Thyroid gland (tissue), 4 donors: Measurements from ENCODE around the gene RYR3. TPM values are rescaled to one million over a fixed set of nuclear protein-coding genes. Genes with fewer than 3 reads are reported as not detected.

Experiments used
- DNase-seq, 2 donors: peaks; one replicate each; pipeline ENCODE4 v3.0.0-alpha.2; 2019
- H3K27ac ChIP-seq, 3 donors: fragments of 200-600 bp; sonication (generic); 1 replicate in 2 of 3; 2 replicates in 1 of 3; pipeline ENCODE4 v1.5.1; 2016 to 2019; ENCODE audit warnings: mild to moderate bottlenecking in 1 of 3, moderate library complexity in 1 of 3
- H3K27me3 ChIP-seq: fragments of 200-600 bp; sonication (generic); one replicate; pipeline ENCODE4 v1.5.1; 2019
- H3K36me3 ChIP-seq, 2 donors: fragments of 200-600 bp; sonication (generic); one replicate each; pipeline ENCODE4 v1.5.1; 2016 to 2019
- H3K4me1 ChIP-seq, 2 donors: fragments of 200-600 bp; sonication (generic); one replicate each; pipeline ENCODE4 v1.5.1; 2017 to 2019
- H3K4me3 ChIP-seq, 3 donors: fragments of 200-600 bp; sonication (generic); replicated peaks in 1 of 3; 1 replicate in 2 of 3; 2 replicates in 1 of 3; pipeline ENCODE4 v1.5.1; 2016; ENCODE audit warnings: mild to moderate bottlenecking in 1 of 3
- H3K9me3 ChIP-seq: fragments of 200-600 bp; sonication (generic); one replicate; pipeline ENCODE4 v1.5.1; 2017
- CTCF ChIP-seq, 6 experiments: fragments of 200-600 bp in 3 of 6; fragments of 450-650 bp in 3 of 6; sonication (generic) in 3 of 6; IDR thresholded peaks; one replicate each; pipeline ENCODE4 v1.5.1; 2016 to 2019; ENCODE audit warnings: antibody characterized with exemption in 6 of 6, mild to moderate bottlenecking in 2 of 6, inconsistent platforms in 1 of 6, moderate library complexity in 1 of 6
- POLR2A ChIP-seq, 2 donors: fragments of 450-650 bp; IDR thresholded peaks; one replicate each; pipeline ENCODE4 v1.6.1; 2017; ENCODE audit warnings: antibody characterized with exemption in 2 of 2, mild to moderate bottlenecking in 2 of 2, moderate library complexity in 1 of 2
- WGBS, 2 donors: methylation state at CpG; one replicate each; pipeline ENCODE4 v1.1.5; 2017; 5-methylcytosine and 5-hydroxymethylcytosine counted together
- intact Hi-C: fragments of 100-400 bp; cut with DNase I; formaldehyde crosslinking; loops from one replicate; pipeline ENCODE4 v1.15.1; 2023
- total RNA-seq, 4 donors: library from RNA; depleted of rRNA; stranded (reverse); fragments of >200 nt; gene quantifications; one replicate each; pipeline ENCODE4 v1.2.3, GENCODE V29; 2016

The RYR3 gene
- total RNA-seq, 4 donors from 2014 or later, result 0.27 to 4.2 (median 0.34) TPM

DNA sequence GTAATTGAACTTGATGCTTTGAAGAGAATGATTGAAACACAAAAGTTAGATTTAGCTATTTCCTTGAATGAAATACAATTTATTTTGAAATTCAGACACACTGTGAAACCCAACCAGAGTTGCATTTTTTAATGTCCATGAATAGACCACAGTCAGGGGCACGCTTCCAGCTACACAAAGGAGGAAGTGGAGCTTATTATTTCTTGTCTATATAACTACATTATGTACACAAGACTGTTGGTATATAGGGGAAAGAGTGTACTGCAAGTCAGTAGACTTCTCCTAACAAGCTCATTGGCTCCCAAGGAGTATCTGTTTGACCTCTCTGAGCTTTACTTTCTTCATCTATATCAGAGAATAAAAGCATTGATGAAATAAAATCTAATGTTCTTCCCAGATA is 326.2 kb downstream of the RYR3 start:
- DNase-seq, result no peak
- Histone ChIP-seq H3K27ac (no peak overlapping the region), H3K4me1 (no peaks in the 10 kb centered on the region), H3K9me3 (no peaks in the 10 kb centered on the region), H3K27me3 (no peaks in the 10 kb centered on the region), H3K36me3 (no peaks in the 10 kb centered on the region), H3K4me3 (no peak overlapping the region)
- intact Hi-C loops, result no loop called here
- 68 to 83% methylated on average over 1 of the region's 1 CpG for WGBS, 2 donors
- TF ChIP-seq CTCF (IDR thresholded peaks at IDR 0.05), result no peak
- TF ChIP-seq POLR2A (IDR thresholded peaks at IDR 0.05), result no peak

GRCh38 chr15:33638453-33638852 is 327.7 kb downstream of the RYR3 start:
- intact Hi-C loops, result no loop called here
- Histone ChIP-seq H3K9me3 (no peaks in the 10 kb centered on the region), H3K4me1 (no peaks in the 10 kb centered on the region), H3K36me3 (no peaks in the 10 kb centered on the region), H3K27me3 (no peaks in the 10 kb centered on the region), H3K27ac (no peak overlapping the region), H3K4me3 (no peak overlapping the region)
- no peak for TF ChIP-seq POLR2A (IDR thresholded peaks at IDR 0.05)
- no peak for TF ChIP-seq CTCF (IDR thresholded peaks at IDR 0.05)
- WGBS, 2 donors, result 90 to 94% methylated on average over 2 of the region's 2 CpGs
- no peak for DNase-seq

- Histone ChIP-seq H3K4me3 (no peak overlapping the region), H3K27ac (no peak overlapping the region), H3K4me1 (no peaks in the 10 kb centered on the region), H3K36me3 (no peaks in the 10 kb centered on the region), H3K27me3 (no peaks in the 10 kb centered on the region), H3K9me3 (no peaks in the 10 kb centered on the region)
- intact Hi-C loops, result no loop called here
- 86 to 88% methylated on average over 4 of the region's 4 CpGs for WGBS, 2 donors
- no peak for TF ChIP-seq CTCF (IDR thresholded peaks at IDR 0.05)
- TF ChIP-seq POLR2A (IDR thresholded peaks at IDR 0.05), result no peak
- DNase-seq, result no peak
Measured at GRCh38 chr15:33639051-33639450, 328.3 kb downstream of the RYR3 start.

GRCh38 chr15:33639456-33639855 is 328.7 kb downstream of the RYR3 start:
- no peaks in the 10 kb centered on the region for H3K4me1 ChIP-seq
- no peaks in the 10 kb centered on the region for H3K36me3 ChIP-seq
- intact Hi-C loops, result no loop called here
- H3K27me3 ChIP-seq, result no peaks in the 10 kb centered on the region
- no peak for DNase-seq
- WGBS, 2 donors, result 77 to 92% methylated on average over 4 of the region's 4 CpGs
- H3K9me3 ChIP-seq, result no peaks in the 10 kb centered on the region
- TF ChIP-seq POLR2A (IDR thresholded peaks at IDR 0.05), result no peak
- no peak for TF ChIP-seq CTCF (IDR thresholded peaks at IDR 0.05)
- H3K27ac ChIP-seq, result no peak overlapping the region
- no peak overlapping the region for H3K4me3 ChIP-seq

DNA sequence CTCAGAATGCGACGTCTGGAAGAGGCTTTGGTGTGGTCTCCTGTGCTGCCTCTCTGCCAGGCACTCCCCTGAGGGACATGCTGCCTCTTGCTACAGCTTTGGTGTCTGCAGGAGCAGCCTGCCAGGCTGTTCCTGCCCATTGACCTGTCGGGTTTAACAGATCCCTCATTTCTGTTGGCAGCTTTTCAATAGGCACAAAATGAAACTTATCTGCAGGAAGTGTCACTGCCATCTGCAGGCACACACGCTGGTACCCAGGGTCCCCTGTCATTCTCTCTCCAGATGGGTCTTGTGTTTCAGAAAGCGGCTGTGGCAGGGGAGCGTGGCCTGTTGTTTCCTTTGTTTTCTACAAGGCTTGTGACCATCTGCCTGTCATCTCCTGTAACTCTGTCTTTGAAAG is 329.2 kb downstream of the RYR3 start:
- no peak overlapping the region for H3K4me3 ChIP-seq
- DNase-seq, result no peak
- H3K36me3 ChIP-seq, result no peaks in the 10 kb centered on the region
- H3K4me1 ChIP-seq, result no peaks in the 10 kb centered on the region
- H3K9me3 ChIP-seq, result no peaks in the 10 kb centered on the region
- intact Hi-C loops, result no loop called here
- TF ChIP-seq POLR2A (IDR thresholded peaks at IDR 0.05) (no peak), CTCF (IDR thresholded peaks at IDR 0.05) (no peak)
- no peak overlapping the region for H3K27ac ChIP-seq
- no peaks in the 10 kb centered on the region for H3K27me3 ChIP-seq
- 50 to 62% methylated on average over 6 of the region's 6 CpGs for WGBS, 2 donors
